Activated CD4-positive, alpha-beta T cell treated with anti-CD3 and anti-CD28 coated beads, Interleukin-2, amount 50 U/mL, for 1 hour (primary cell): ENCODE measurements around the gene ANKS1B.

ENCODE experiments used
- DNase-seq: peaks from one replicate; pipeline ENCODE4 v3.0.0-alpha.2; 2020

The ANKS1B gene

GRCh38 chr12:98691351-98691750 is 1293.4 kb downstream of the ANKS1B start:
- DNase-seq = no peak

DNA sequence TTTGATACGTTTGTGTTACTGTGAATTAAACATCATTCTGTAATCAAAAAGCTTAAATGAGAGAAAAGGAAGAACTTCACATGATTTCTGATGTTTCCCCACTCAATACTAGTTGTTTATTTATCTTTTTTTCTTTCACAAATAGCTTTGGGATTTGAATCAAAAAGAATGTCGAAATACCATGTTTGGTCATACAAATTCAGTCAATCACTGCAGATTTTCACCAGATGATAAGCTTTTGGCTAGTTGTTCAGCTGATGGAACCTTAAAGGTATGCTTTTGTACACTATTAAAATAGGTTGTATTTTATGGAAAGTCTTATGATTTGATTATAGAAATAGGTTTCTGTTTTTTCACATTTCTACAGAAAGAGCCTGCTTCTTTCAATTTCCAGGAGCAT is 1298.1 kb downstream of the ANKS1B start:
- DNase-seq = no peak
